ENCODE results near the gene ANKMY1.

Gene ANKMY1

GRCh38 chr2:240557808-240558207 lies at the start of gene ANKMY1:
Gene ANKMY1 (minus strand): TSS chr2:240557988. CDS start chr2:240557335, 653 bp downstream.
- no peak for DNase-seq (ENCODE audit: low read depth)

- DNase-seq (ENCODE audit: low read depth) = no peak
These were observed 48.3 kb upstream of the ANKMY1 start for GRCh38 chr2:240605867-240606743.

GRCh38 chr2:240604939-240605716 lies 47.3 kb upstream of the ANKMY1 start:
- DNase-seq (ENCODE audit: low read depth) = no peak

GRCh38 chr2:240604291-240604938 lies 46.6 kb upstream of the ANKMY1 start:
- no peak for DNase-seq (ENCODE audit: low read depth)

GRCh38 chr2:240603846-240604245 lies 46.1 kb upstream of the ANKMY1 start:
- no peak for DNase-seq (ENCODE audit: low read depth)

- no peak for DNase-seq (ENCODE audit: low read depth)
These were observed 45.5 kb upstream of the ANKMY1 start for GRCh38 chr2:240603081-240603835.

GRCh38 chr2:240602266-240603050 lies 44.7 kb upstream of the ANKMY1 start:
- DNase-seq (ENCODE audit: low read depth) = no peak

- DNase-seq (ENCODE audit: low read depth) = no peak
These were observed 44.0 kb upstream of the ANKMY1 start for GRCh38 chr2:240601831-240602160.

- DNase-seq (ENCODE audit: low read depth) = no peak
These were observed 43.5 kb upstream of the ANKMY1 start for GRCh38 chr2:240601061-240601830.

GRCh38 chr2:240600451-240600961 lies 42.7 kb upstream of the ANKMY1 start:
- DNase-seq (ENCODE audit: low read depth) = no peak

GRCh38 chr2:240599141-240599583 lies 41.4 kb upstream of the ANKMY1 start:
- DNase-seq (ENCODE audit: low read depth) = no peak

- no peak for DNase-seq (ENCODE audit: low read depth)
These were observed 40.6 kb upstream of the ANKMY1 start for GRCh38 chr2:240598311-240598911.

- no peak for DNase-seq (ENCODE audit: low read depth)
These were observed 39.8 kb upstream of the ANKMY1 start for GRCh38 chr2:240597419-240598181.

GRCh38 chr2:240597054-240597418 lies 39.2 kb upstream of the ANKMY1 start:
- DNase-seq (ENCODE audit: low read depth) = no peak

- no peak for DNase-seq (ENCODE audit: low read depth)
These were observed 38.7 kb upstream of the ANKMY1 start for GRCh38 chr2:240596491-240596931.

GRCh38 chr2:240596080-240596460 lies 38.3 kb upstream of the ANKMY1 start:
- no peak for DNase-seq (ENCODE audit: low read depth)

GRCh38 chr2:240595381-240596079 lies 37.7 kb upstream of the ANKMY1 start:
- peak; percentile 20 for DNase-seq (ENCODE audit: low read depth)

Measured in stimulated activated CD8-positive, alpha-beta memory T cell treated with anti-CD3 and anti-CD28 coated beads, Interleukin-7, amount 100 ng/mL, for 24 hours (primary cell).